ENCODE results near the gene MARCKS. TPM values are rescaled to one million over a fixed set of nuclear protein-coding genes. Genes with fewer than 3 reads are reported as not detected.
"Not testable (repeated sequence)": the region's sequence is repeated elsewhere in the genome, so short reads cannot be mapped to it uniquely, and the experiment has no call there.

The MARCKS gene
- polyA plus RNA-seq, 3 donors, result 261 to 271 (median 264) TPM

DNA sequence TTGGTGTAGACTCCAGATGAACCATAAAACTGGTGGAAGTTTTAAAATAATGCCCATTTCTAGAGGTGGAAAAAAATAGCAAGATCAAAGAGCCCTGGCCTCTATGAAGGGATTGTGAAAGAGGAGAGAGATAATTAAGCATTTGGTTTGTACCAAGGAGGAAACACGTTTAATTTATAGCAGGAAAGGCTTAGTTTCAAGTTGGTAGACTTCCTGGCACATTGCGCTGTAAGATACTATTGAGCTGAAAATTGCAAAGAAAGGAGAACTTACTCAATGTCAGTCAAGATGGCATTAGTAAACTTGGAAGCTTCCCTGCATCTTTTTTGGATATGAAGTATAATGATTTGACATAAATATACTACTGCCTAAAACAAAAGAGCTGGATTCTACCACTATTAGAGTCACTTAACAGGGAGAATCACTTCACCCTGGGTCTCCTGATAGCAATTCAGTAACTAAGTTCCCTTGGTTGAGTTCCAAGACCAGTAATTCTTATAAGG, 24.4 kb downstream of the MARCKS start:
- no peak for DNase-seq (ENCODE audit: low read depth in 3 of 3, low spot score in 2 of 3)

DNA sequence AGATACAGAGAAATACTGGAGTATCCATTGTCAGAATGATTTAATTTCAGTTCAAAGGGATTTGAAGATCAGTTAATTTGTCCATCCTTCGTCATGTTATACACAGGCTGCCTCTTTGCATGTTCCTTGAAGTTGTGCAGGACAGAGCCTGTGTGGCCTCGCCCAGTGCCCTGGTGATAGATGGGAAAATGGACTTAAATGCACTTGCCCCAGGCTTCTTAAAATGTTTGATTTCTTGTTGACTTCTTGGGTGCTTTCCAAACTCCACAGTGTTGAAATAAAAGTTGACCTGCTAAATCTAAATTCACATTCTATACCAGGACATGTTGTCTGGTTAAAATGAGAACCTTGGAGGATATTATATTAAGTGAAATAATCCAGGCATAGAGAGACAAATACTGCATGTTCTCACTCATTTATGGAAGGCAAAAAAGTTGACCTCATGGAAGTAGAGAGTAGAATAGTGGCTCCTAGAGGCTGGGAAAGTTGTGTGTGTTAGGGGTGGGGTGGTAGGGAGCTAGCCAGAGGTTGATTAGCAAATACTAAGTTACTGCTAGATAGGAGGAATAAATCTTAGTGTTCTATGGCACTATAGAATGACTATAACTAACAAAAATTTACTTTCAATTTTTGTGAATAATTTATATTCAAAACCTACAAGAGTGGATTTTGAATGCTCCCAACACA, 25.3 kb downstream of the MARCKS start:
- DNase-seq (ENCODE audit: low read depth in 3 of 3, low spot score in 2 of 3), result no peak

DNA sequence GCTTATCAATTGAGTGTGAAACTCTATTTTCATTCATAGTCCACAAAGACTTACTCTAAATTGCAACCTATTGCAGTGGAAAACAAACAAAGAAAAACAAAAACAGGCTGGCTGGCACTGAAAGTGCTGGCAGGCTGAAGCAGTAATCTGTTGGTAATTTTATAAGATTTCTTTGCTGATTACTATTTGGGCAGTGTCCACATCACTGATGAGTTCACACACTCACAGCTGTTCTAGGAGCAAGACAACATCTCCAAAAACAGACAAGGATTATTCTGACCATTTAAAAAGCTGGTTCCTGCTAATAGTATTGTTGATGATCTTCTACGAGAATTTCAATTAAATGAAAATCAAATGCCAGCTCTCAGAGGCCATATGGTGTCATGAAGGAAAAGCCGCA, 26.9 kb downstream of the MARCKS start:
- no peak for DNase-seq (ENCODE audit: low read depth in 3 of 3, low spot score in 2 of 3)

DNA sequence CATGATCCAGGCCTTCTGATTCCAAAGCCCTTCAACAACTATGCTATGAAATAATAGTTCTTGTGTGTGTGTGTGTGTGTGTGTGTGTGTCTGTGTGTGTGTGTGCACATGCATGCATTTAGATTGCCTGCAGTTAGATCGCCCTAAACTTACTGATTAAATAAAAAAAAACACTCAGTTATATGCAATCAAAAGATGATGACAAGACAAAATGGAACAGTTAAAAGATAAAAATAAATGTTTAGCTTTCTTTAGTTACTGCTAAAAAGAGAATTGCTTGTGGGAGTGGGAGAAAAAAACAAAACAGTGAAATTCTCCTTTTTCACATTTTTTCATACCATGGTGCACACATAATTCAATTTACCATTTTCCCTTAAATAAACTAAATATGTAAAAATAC, 29.4 kb downstream of the MARCKS start:
- no peak for DNase-seq (ENCODE audit: low read depth in 3 of 3, low spot score in 2 of 3)

DNA sequence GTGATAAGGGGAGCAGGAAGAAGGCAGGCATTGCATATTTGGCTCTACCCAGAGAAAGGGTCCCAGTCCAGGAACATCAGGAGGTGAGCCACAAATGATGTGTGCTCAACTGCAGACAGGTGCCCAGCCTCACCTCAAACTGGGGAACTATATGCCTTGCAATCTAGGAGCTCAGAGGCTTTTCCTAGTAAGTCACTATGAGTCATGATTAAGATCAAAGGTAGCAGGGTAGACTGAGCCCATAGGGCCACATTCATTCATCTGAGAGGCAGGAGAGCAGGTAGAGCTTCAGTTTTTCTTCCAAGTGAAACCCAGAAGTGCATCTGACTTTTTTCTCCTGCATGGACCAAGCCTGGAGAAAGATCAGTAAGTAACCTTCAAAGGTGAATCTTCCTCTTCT, 31.3 kb downstream of the MARCKS start:
- DNase-seq (ENCODE audit: low read depth in 3 of 3, low spot score in 2 of 3), result no peak

DNA sequence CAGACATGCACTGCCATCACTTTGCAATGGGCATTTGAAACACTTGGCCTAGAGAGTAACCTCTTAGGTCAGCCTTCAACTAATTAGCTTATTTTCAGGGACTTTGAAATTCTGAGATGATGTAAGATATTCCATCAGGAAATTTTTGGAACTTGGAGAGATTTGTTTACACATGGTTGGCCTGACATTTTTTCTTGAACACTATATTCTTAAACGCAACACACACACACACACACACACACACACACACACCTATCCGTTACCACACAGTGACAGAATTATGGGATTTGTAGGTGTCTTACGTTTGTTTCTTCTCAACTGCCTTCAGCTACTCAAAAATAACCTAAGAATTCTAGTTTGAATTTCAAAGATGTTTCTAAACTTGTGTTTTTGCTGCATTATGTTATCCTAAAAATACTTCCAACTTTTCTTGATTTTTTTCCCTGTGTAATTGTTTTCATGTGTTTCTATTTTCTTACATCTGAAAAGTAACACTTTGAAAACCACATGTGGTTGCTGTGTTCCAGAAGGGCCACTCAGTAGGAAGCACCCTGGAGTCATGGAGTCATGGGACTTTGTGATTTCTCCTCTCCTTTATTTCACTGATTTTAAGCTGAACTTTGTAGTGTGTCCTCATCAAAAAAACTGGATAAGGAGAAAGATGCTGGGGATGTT, 31.9 kb downstream of the MARCKS start:
- no peak for DNase-seq (ENCODE audit: low read depth in 3 of 3, low spot score in 2 of 3)

DNA sequence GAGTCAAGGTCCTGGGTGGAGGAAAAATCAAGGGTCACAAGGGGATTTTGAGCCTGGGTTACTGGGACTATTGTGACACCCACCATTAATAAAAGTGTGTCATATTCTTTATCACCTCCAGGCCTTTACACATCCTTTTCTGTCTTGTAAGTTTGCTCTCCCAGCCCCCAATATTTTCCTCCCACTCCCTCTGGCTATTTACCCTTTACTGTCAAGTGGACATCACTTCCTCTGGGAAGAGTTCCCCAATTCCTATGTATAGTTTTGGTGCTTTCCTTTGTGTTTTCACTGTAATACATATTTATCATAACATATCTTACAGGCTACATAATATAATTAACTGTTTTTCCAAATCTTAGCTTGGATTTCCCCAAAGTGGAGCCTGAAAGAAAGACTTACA, 36.3 kb downstream of the MARCKS start:
- DNase-seq (ENCODE audit: low read depth in 3 of 3, low spot score in 2 of 3), result no peak

DNA sequence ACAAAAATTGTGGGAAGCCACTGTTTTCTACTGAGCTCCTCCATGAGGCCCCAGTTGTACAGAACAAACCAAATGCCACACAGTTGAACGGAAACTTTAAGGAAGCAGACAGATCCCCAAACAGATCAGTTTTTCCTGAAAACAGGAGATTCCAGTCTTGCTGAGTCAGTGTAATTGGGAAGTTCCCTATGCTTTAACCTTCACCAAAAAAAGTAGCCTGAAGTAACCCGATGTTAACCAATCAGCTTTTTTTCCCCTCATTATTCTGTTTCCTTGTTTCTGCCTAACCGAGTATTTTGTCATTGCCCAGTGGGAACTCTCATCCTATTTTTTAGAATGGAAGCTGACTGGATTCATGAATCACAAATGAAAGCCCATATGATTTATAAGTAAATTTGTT, 36.7 kb downstream of the MARCKS start:
- no peak for DNase-seq (ENCODE audit: low read depth in 3 of 3, low spot score in 2 of 3)

DNA sequence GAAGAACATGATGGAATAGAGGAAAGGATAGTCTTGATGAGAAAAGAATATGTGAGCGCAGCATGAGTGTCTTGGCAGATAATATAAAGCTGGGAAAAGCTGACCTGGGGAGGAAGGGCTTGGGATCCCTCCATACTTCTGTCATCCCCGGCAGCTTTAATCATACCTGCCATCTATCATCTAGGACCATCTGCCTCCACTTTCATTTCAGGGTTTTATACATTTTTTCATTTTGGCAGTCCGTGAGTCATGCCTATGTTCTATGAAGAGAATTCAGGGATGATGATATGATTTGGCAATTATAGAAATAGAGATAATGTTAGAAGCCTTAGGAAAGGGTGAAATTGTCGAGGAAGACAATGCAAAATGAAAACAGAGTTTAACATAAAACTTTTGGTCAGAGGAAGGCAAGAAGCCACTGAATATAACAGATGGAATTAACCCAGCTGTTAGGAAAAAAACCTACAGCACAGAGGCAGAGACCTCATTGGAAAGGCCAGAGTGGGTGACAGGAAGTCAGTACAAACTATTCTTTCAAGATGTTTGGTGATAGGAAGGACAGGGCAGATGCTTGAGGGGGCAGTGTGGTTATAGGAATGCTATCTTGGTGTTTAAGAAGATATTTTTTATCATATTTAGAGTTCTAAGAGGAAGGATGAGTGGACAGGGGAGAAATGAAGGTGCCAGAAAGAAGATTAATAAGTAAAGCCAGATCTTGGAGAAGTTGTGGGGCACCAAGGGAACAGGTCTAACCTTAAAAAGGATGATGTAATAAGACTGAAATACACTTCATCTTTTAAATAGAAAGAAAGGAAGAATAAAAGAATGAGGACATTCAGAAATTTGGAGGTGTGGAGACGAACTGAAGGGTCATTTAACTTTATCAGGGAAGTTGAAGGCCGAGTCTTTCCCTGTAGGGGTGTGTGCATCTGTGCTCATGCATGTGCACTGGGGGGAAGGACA, 37.8 kb downstream of the MARCKS start:
- no peak for DNase-seq (ENCODE audit: low read depth in 3 of 3, low spot score in 2 of 3)

DNA sequence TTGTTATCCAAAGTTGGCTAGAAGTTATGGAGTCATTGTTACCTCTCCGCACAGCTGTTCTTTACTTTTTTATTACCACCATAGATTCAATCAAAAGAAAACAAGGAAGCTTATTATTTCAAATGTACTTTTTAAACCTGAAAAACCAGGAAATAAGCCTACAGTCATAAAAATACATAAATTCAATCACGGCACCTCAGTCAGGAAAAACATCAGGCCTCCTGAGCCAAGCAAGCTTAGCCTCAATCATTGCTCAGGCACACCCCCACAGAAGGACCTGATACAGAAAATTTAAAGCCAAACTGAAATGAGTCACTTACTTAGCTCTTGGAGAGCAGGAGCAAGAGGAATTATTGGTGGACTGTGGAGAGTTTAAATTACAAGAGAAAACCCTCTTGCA, 44.3 kb downstream of the MARCKS start:
- DNase-seq (ENCODE audit: low read depth in 3 of 3, low spot score in 2 of 3), result no peak

DNA sequence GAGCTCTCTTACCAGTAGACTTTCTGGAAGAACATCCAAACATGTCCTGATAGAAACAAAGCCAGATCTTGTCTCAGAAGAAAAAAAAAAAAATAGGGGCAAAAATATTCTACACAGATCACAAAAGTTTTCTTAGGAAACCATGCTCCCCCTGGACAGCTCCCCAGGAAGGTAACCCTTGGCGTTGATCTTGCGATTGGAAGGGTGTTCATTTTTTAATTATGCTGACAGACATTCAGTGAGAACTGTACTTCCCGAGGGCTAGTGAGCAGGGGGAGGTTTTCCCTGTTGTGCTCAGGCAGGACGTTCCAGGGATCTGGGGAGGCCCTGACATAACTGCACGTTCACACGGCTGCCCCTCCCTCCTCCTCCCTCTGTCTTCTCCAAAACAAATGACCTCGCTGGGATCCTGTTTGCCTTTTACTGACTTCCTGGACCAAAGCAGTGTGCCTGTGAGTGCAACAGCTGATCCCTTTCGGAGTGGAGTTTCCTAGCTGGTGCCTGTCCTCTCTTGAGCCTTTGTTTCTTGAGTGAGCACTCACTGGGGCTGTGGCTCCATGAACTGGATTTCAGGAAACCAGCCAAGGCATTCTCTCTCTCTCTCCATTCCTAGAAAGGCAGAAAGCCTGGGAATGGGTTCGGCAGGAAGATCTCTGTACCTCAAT, 46.7 kb downstream of the MARCKS start:
- DNase-seq (ENCODE audit: low read depth in 3 of 3, low spot score in 2 of 3), result peak; percentile 38 to 44 (median 42)

DNA sequence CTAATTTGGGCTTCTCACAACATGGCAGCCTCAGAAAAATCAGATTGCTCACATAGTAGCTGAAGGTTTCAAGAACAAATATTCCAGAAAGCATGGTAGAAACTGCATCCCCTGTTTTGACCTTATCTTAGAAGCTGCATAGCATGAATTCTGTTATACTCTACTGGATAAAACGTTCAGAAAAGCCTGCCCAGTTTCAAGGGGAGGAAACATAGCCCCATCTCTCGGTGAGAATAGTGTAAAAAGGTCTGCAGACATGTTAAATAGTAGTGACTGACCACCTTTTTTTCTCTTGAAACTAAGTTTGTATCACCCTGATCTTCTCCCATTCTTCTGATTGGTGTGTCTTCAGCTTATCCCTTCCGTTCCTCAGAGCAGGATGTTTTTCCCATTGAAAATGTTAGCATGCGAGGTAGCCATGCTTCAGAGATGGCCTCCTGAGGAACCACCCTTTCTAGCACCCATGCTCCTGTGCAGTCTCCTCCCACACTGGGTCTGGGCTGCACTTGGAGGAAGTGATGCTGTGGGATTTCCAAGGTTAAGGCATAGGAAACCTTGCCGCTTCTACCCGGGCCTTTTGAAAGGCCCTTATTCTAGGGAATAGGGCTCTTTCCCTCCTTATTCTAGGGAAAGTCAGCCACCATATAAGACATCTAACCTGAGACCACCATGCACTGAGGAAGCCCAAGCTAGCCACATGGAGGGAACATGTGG, 50.1 kb downstream of the MARCKS start:
- no peak for DNase-seq (ENCODE audit: low read depth in 3 of 3, low spot score in 2 of 3)

DNA sequence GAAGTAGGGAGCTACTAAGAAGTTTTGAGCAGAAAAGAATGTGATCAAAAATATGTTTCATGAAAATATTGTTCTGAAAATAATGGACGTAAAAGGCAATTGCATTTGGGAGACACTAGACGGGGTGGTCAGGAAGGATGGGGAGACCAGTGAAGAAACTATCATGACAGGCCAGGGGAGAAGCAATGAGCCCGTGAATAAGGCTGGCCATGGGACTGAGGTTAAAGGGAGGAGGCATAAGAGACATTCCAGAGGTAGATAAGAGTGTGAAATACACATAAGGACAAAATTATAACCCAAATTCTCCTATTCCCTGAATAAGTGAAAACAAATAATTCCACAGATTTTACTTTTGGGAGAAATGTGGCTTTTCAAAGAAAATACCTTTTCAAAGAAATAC, 51.7 kb downstream of the MARCKS start:
- DNase-seq (ENCODE audit: low read depth in 3 of 3, low spot score in 2 of 3), result no peak

DNA sequence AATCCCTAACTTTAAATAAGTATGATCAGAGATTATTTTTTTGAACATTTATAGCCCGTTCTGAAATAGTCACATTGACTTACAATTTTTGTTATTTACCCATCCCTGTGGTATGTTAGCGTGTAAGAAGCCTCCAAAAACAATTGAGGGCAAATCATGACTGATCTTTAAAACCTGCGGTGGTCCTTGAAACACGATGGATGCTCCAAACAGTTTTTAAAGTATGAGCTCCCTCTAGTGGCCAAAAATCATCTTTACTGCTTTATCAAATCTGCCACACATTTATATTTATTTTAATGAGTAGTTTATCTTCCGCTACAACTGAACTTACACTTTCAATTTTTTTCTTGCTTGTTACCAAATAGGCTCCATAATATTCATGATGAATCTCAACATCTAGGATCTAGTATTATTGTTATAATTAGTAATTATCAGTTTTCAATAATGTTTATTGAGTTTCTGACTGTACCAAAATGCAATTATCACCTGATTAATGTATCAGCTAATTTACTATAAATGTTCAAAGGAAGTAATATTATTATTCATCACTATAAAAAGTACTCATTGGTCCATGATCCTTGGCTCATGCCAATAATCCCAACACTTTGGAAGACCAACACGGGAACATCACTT, 52.2 kb downstream of the MARCKS start:
- peak; percentile 55 to 64 (median 63) for DNase-seq (ENCODE audit: low read depth in 3 of 3, low spot score in 2 of 3)

DNA sequence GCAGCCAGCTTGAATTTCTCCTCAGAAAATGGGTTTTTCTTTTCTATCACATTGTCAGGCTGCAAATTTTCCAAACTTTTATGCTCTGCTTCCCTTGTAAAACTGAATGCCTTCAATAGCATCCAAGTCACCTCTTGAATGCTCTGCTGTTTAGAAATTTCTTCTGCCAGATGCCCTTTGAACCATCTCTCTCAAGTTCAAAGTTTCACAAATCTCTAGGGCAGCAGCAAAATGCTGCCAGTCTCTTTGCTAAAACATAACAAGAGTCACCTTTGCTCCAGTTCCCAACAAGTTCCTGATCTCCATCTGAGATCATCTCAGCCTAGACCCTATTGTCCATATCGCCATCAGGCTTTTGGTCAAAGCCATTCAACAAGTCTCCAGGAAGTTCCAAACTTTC, 53.1 kb downstream of the MARCKS start:
- DNase-seq (ENCODE audit: low read depth in 3 of 3, low spot score in 2 of 3), result not testable (repeated sequence)
